ENCODE results near the gene NFRKB. TPM values are rescaled to one million over a fixed set of nuclear protein-coding genes. Genes with fewer than 3 reads are reported as not detected.
A peak's percentile ranks its signal among the peaks of the same experiment; 100 is the strongest.

Gene NFRKB
- 56.1 TPM for polyA plus RNA-seq (ENCODE audit: insufficient read length)
- long read RNA-seq, donor 1, partial matches to known transcripts = 0 of 1 reads
- long read RNA-seq, donor 1, other reads (novel, unspliced or antisense) = 0 of 1 reads
- long read RNA-seq, donor 2 = 0 reads
- long read RNA-seq, donor 3 = 0 reads
- long read RNA-seq, donor 4 = 0 reads
- long read RNA-seq, donor 5 = 0 reads
- long read RNA-seq, donor 6, partial matches to known transcripts = 6 of 6 reads
- long read RNA-seq, donor 6, other reads (novel, unspliced or antisense) = 0 of 6 reads
- long read RNA-seq, donor 7, partial matches to known transcripts = 5 of 6 reads
- long read RNA-seq, donor 7, other reads (novel, unspliced or antisense) = 0 of 6 reads
- long read RNA-seq, donor 8 = 0 reads

GRCh38 chr11:129895126-129896041 is at the start of gene NFRKB:
Gene NFRKB, minus strand, starts transcription at chr11:129895578. Its CDS starts 2,729 bp downstream, at chr11:129892849.
- DNase-seq = peak; percentile 86

DNA sequence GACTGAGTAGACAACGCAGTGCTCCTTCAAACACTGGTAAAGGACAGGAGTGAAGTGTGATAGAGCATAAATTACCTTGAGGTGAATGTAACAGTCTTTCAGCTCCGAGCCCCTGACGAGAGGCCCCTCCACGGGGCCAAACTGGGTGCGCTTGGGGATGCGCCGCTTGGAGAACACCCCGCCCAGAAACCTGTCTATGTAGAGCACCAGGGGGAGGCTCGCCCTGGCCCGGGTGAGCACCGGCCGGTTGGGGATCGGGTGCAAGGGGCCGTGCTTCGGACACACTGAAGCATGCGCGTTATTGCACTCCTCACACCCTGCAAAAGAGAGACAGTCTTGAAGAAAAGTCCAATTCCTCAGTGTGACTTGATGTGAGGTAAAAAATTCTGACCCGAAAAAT is 49.3 kb upstream of the NFRKB start:
- no peak for DNase-seq

DNA sequence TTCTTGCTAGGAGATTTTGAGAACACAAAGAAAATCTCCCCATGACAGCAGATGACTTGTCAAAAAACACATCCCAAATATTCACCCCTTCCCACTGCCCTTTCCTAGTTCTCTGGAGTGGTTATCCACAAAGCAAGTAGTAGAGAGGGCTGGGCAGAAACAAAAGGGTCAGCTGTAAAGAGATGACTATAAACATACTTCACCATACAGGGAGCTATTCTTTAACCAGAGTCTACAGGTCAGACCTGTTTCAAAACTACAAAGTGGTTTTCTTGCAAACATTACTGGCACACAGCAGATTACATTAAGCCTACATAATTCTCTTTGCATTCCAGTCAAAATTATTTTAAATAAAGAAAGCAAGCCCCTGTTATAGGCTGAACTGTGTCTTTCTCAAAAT is 47.7 kb upstream of the NFRKB start:
- DNase-seq = no peak

GRCh38 chr11:129939510-129939909 is 44.1 kb upstream of the NFRKB start:
- DNase-seq = no peak

GRCh38 chr11:129938764-129939163 is 43.4 kb upstream of the NFRKB start:
- DNase-seq = no peak

GRCh38 chr11:129937592-129938238 is 42.3 kb upstream of the NFRKB start:
- DNase-seq = no peak

- DNase-seq = no peak
Observed at GRCh38 chr11:129935723-129936122, 40.3 kb upstream of the NFRKB start.

DNA sequence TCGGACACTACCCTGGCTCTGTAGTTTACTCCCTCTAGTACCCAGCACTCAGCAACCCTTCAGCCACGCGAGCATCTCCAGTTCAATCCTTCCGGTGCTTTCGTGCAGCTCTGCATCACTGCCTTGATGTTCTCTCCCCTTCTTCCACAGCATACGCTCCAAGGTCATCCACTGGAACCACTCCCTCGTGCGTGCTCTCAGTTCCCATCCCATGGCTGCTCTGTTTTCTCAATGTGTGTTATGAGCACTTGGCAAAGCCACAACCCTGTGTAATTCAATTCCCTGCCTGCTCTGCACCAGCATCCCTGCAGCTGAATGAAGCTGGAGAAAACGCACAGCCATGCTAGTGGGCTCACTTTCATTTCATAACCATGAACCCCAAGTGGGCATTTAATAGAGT is 38.5 kb upstream of the NFRKB start:
- no peak for DNase-seq

- DNase-seq = no peak
Observed at GRCh38 chr11:129933262-129933661, 37.9 kb upstream of the NFRKB start.

DNA sequence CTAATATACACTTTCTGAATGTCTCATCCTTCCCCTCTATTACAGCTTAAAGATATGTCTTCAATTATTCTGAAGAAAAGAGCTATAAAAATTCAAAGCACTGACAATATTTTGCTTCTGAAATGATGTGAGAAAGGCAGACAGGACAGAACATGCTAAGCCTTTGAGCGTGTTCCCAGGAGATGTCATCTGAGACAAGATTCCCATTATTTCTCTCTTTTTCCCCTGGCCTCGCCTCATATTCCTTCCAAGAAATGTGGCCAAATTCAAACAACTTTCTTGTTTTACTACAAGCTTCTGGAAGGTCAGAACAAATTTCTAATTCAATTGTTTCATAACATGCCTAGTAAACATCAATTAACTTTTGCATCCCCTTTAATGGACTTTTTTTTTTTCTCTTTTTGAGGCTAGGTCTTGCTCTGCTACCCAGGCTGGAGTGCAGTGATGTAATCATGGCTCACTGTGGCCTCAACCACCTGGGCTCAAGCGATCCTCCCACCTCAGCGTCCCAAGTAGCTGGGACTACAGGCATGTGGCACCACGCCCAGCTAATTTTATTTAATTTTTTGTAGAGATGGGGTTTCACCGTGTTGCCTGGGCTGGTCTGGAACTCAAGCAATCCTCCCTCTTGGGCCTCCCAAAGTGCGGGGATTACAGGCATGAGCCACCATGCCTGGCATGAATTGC is 37.1 kb upstream of the NFRKB start:
- DNase-seq = no peak

GRCh38 chr11:129930743-129931142 is 35.4 kb upstream of the NFRKB start:
- no peak for DNase-seq

DNA sequence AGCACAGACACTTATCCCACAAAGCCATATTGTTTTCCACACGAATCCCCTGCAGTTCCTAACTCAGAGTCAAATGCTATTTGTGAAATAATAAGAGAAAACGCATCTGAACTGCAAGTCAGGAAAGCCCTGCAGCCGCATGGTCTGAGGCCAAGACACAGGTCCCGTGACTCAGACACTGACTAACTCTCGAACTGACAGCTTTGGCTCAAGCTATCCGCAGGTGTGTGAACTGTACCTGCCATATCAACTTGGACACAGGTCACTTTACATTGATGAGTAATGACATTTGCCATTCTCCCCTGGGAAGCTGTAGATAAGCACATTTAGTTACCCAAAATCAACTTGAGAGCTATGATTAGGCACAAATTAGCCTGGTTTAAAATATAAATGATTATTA is 34.9 kb upstream of the NFRKB start:
- DNase-seq = no peak

DNA sequence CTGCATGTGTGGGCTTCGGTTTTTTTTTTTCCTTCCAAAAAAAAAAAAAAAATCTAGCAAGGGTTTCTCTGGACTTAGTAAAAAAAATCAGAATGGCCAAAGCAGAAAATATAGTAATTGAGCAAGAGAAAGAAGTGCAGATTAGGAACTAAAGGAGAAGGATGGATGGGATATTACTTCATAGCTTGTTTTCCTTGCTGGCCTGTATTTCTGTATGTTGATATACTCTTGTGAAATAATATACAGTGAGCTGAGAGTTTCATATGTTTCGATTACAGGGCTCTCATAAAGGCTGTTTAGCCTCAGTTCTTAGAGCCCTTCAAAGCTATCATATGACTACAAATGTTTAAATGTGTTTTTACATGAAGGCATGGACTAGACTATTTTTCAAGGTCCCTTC is 34.3 kb upstream of the NFRKB start:
- no peak for DNase-seq

DNA sequence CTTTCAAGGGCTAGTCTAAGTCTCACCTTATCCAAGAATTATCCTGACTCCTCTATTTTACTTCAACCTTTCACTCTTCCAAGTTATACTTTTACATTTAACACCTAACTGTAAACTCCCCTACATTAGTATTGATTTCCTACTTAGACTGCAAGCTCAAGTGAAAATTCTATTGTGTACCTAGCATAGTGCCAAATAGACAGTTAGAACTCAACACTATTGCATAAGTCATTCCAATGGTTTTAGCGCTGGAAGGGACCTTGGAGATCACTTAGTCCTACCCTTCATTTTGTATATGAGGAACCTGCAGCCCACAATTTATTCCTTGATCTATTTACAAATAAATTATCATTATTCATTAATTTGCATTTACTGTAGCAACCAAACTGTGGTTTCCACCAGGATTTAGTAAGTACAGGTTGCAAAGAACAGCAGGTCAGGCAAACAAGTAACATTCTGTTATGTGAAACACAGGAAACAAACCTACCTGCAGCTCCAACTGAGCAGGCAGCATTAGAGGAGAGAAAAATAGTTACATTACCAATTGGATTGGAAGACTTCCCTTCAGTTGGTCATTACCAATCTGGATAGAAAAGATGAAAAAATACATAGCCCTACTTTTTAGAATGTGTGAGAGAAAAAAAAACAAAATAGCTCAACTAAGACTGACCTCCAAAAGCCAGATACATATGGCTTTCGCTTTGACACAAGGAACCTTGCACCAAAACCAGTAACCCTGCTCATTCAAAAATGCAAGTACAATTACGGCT is 33.7 kb upstream of the NFRKB start:
- no peak for DNase-seq

DNA sequence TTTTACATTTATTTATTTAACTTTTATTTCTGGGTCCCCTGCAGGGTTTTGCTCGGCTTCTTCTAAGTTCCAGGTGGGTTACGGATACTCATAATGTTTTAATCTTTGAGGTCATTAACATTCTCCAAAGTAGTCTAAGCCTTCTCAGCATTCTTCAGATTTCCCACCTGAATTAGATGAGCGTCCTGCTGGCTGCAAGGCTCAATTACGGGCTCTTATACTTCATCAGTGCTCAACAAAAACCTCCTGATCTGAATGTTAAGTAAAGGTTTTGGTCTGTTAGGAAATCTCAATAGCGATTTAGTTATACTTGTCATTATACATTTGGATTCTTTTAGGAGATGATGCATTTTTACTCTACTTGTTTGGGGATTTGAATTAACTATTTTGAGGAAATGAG is 27.3 kb upstream of the NFRKB start:
- no peak for DNase-seq

- no peak for DNase-seq
Observed at GRCh38 chr11:129918361-129918760, 23.0 kb upstream of the NFRKB start.

GRCh38 chr11:129917231-129917630 is 21.9 kb upstream of the NFRKB start:
- no peak for DNase-seq

- DNase-seq = no peak
Observed at GRCh38 chr11:129911298-129911697, 15.9 kb upstream of the NFRKB start.

- DNase-seq = no peak
Observed at GRCh38 chr11:129910360-129910759, 15.0 kb upstream of the NFRKB start.

- DNase-seq = no peak
Observed at GRCh38 chr11:129905402-129905801, 10.0 kb upstream of the NFRKB start.

DNA sequence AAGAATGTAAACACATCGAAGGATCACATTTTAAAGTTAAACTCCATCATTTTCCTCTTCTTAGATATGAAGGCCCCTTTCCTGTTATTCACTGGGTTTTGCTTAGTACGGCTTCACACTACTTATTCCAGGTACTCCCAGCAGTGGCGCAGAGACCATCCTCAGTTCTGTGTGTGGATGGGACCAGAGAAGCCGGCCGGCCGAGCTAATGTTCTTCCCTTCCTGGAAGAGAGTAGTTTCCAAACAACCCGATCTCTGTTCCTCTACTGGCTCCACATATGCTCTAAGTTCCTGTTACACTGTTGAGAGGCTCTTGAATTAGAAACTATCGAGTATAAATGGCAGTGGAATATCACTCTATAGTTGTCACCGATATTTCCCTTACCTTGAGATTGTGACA is 684 bp upstream of the NFRKB start:
- DNase-seq = peak; percentile 1
